Mesenchymal stem cell (in vitro differentiated cells and primary cell): ENCODE measurements around the gene ARMC2.

ENCODE experiments used
- DNase-seq: peaks from one replicate; pipeline ENCODE4 v3.0.0-alpha.2; 2013
- H2AFZ ChIP-seq: one replicate; pipeline ENCODE4 v1.6.1; 2013; ENCODE audit warnings: low read depth, mild to moderate bottlenecking, control low read depth, inconsistent platforms, low read length, moderate library complexity
- H2AK5ac ChIP-seq: 2 replicates; pipeline ENCODE4 v1.6.1; 2013; ENCODE audit warnings: low read length, moderate library complexity, mild to moderate bottlenecking, inconsistent platforms; ENCODE audit not compliant: severe bottlenecking
- H2BK120ac ChIP-seq: one replicate; pipeline ENCODE4 v1.6.1; 2013; ENCODE audit warnings: low read depth, mild to moderate bottlenecking, inconsistent platforms, low read length, moderate library complexity
- H2BK12ac ChIP-seq, 2 experiments: one replicate each; pipeline ENCODE4 v1.6.1; 2013; ENCODE audit warnings: inconsistent platforms in 2 of 2, low read length in 2 of 2, mild to moderate bottlenecking in 2 of 2, moderate library complexity in 2 of 2, control low read depth in 1 of 2
- H2BK15ac ChIP-seq: one replicate; pipeline ENCODE4 v1.6.1; 2013; ENCODE audit warnings: mild to moderate bottlenecking, low read depth, inconsistent platforms; ENCODE audit not compliant: poor library complexity, severe bottlenecking
- H2BK5ac ChIP-seq: 2 replicates; pipeline ENCODE4 v1.6.1; 2013; ENCODE audit warnings: low read depth, mild to moderate bottlenecking, low read length, control low read depth, inconsistent platforms; ENCODE audit not compliant: poor library complexity, severe bottlenecking
- H3K14ac ChIP-seq, 2 experiments: one replicate each; pipeline ENCODE4 v1.6.1; 2013; ENCODE audit warnings: inconsistent platforms in 2 of 2, low read length in 2 of 2, control low read depth in 1 of 2, mild to moderate bottlenecking in 1 of 2, moderate library complexity in 1 of 2
- H3K18ac ChIP-seq, 2 experiments: one replicate each; pipeline ENCODE4 v1.6.1; 2013; ENCODE audit warnings: inconsistent platforms in 2 of 2, low read length in 2 of 2, control low read depth in 1 of 2, low read depth in 1 of 2, mild to moderate bottlenecking in 1 of 2
- H3K23ac ChIP-seq, 2 experiments: one replicate each; pipeline ENCODE4 v1.6.1; 2013; ENCODE audit warnings: inconsistent platforms in 2 of 2, low read length in 2 of 2, mild to moderate bottlenecking in 2 of 2, moderate library complexity in 2 of 2, control low read depth in 1 of 2
- H3K27ac ChIP-seq: 2 replicates; pipeline ENCODE4 v1.5.1; 2013; ENCODE audit warnings: mild to moderate bottlenecking, moderate library complexity, low read length, control low read depth, inconsistent platforms; ENCODE audit not compliant: poor library complexity, severe bottlenecking
- H3K27me3 ChIP-seq, 2 experiments: 2 replicates each; pipeline versions ENCODE4 v1.6.1 to v1.7.0; 2013; ENCODE audit warnings: low read length in 2 of 2, mild to moderate bottlenecking in 2 of 2, moderate library complexity in 2 of 2, control low read depth in 1 of 2, inconsistent platforms in 1 of 2; ENCODE audit not compliant: control insufficient read depth in 1 of 2, insufficient read depth in 1 of 2
- H3K36me3 ChIP-seq, 2 experiments: 2 replicates each; pipeline versions ENCODE4 v1.6.1 to v1.7.0; 2013; ENCODE audit warnings: low read length in 2 of 2, control low read depth in 1 of 2, inconsistent platforms in 1 of 2, low read depth in 1 of 2, mild to moderate bottlenecking in 1 of 2; ENCODE audit not compliant: insufficient read depth in 2 of 2, control insufficient read depth in 1 of 2
- H3K4ac ChIP-seq, 2 experiments: one replicate each; pipeline ENCODE4 v1.6.1; 2013; ENCODE audit warnings: inconsistent platforms in 2 of 2, low read length in 2 of 2, mild to moderate bottlenecking in 2 of 2, moderate library complexity in 2 of 2, control low read depth in 1 of 2, low read depth in 1 of 2
- H3K4me1 ChIP-seq: 2 replicates; pipeline ENCODE4 v1.6.1; 2013; ENCODE audit warnings: low read depth, low read length, control low read depth; ENCODE audit not compliant: control insufficient read depth, insufficient read depth
- H3K4me2 ChIP-seq: 2 replicates; pipeline ENCODE4 v1.6.1; 2013; ENCODE audit warnings: low read length, mild to moderate bottlenecking, inconsistent platforms; ENCODE audit not compliant: poor library complexity, severe bottlenecking
- H3K4me3 ChIP-seq, 2 experiments: 2 replicates each; pipeline versions ENCODE4 v1.5.1 to v1.7.0; 2013; ENCODE audit warnings: low read length in 2 of 2, mild to moderate bottlenecking in 2 of 2, control low read depth in 1 of 2, low read depth in 1 of 2; ENCODE audit not compliant: insufficient read depth in 1 of 2
- H3K79me1 ChIP-seq: replicated peaks from 2 replicates; pipeline ENCODE4 v1.6.1; 2013; ENCODE audit warnings: mild to moderate bottlenecking, control low read depth, low read length, inconsistent platforms; ENCODE audit not compliant: poor library complexity, severe bottlenecking
- H3K9ac ChIP-seq: 2 replicates; pipeline ENCODE4 v1.7.0; 2013; ENCODE audit warnings: mild to moderate bottlenecking, low read length, moderate library complexity
- H3K9me3 ChIP-seq: 2 replicates; pipeline ENCODE4 v1.7.0; 2013; ENCODE audit warnings: mild to moderate bottlenecking, low read length; ENCODE audit not compliant: control insufficient read depth
- H4K8ac ChIP-seq: one replicate; pipeline ENCODE4 v1.6.1; 2013; ENCODE audit warnings: inconsistent platforms, mild to moderate bottlenecking, low read length, moderate library complexity
- H4K91ac ChIP-seq: one replicate; pipeline ENCODE4 v1.6.1; 2013; ENCODE audit warnings: mild to moderate bottlenecking, low read length, inconsistent platforms
- WGBS: methylation state at CpG from one replicate; pipeline ENCODE4 v1.1.7; 2013; ENCODE audit warnings: mixed read lengths; 5-methylcytosine and 5-hydroxymethylcytosine counted together

ARMC2 gene

DNA sequence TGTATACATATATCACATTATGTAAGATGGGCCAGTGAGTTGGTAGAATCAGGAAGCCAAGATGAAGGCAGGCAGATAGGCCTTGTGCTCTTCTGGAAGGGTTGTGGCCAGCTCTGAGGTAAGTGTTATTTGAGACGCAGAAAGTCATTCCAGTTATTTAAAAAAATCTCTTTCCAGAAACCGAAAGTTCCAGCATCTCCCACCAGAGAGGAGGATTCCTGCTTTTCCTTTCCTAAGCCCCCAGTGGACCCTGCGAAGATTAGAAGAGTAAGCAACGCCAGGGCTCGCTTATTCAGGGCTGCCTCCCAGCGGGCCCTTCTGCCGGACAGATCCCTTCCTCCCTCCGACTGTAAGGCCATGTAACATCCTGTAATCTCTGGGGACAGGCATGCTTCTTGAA, 20.4 kb downstream of the ARMC2 start:
- WGBS, result 89% methylated on average over 7 of the region's 8 CpGs
- Histone ChIP-seq H2BK15ac (no peak overlapping the region), H3K36me3 (peaks cover 7 to 11% of the 10 kb centered on the region in 2 experiments)

GRCh38 chr6:108869876-108870275, 21.7 kb downstream of the ARMC2 start:
- no peak overlapping the region for H3K4me3 ChIP-seq
- no peak overlapping the region for H4K91ac ChIP-seq
- H3K27me3 ChIP-seq, result no peaks in the 10 kb centered on the region
- H3K79me1 ChIP-seq, result no peaks in the 10 kb centered on the region
- no peak overlapping the region for H3K9ac ChIP-seq
- H3K27ac ChIP-seq, result no peak overlapping the region
- H3K4me1 ChIP-seq, result peaks cover 2% of the 10 kb centered on the region
- no peak overlapping the region for H2BK12ac ChIP-seq
- no peak overlapping the region for H3K4me2 ChIP-seq
- no peak overlapping the region for H4K8ac ChIP-seq
- H2BK5ac ChIP-seq, result no peak overlapping the region
- no peak overlapping the region for H3K18ac ChIP-seq
- no peaks in the 10 kb centered on the region for H3K9me3 ChIP-seq
- no peak overlapping the region for H3K23ac ChIP-seq
- no peak for DNase-seq
- H2AFZ ChIP-seq, result no peak overlapping the region
- H3K14ac ChIP-seq, result no peak overlapping the region
- H2AK5ac ChIP-seq, result no peak overlapping the region
- peaks cover 7 to 11% of the 10 kb centered on the region in 2 experiments for H3K36me3 ChIP-seq
- H3K4ac ChIP-seq, result no peak overlapping the region
- no peak overlapping the region for H2BK15ac ChIP-seq
- 90% methylated on average over 2 of the region's 2 CpGs for WGBS
- H2BK120ac ChIP-seq, result no peak overlapping the region

More for the DNA sequence above, 20.4 kb downstream of the ARMC2 start:
- Histone ChIP-seq H3K27ac (no peak overlapping the region), H4K8ac (no peak overlapping the region), H2BK120ac (no peak overlapping the region), H3K9ac (peak overlapping the region; percentile 74), H4K91ac (no peak overlapping the region), H3K4me1 (peaks cover 2% of the 10 kb centered on the region), H3K23ac (no peak overlapping the region), H3K4me2 (no peak overlapping the region), H3K4me3 (no peak overlapping the region), H2AFZ (no peak overlapping the region), H3K79me1 (peaks cover 2% of the 10 kb centered on the region), H2BK12ac (no peak overlapping the region), H2BK5ac (no peak overlapping the region), H3K27me3 (no peaks in the 10 kb centered on the region), H3K9me3 (no peaks in the 10 kb centered on the region), H2AK5ac (no peak overlapping the region), H3K18ac (no peak overlapping the region), H3K14ac (no peak overlapping the region), H3K4ac (no peak overlapping the region)
- no peak for DNase-seq

DNA sequence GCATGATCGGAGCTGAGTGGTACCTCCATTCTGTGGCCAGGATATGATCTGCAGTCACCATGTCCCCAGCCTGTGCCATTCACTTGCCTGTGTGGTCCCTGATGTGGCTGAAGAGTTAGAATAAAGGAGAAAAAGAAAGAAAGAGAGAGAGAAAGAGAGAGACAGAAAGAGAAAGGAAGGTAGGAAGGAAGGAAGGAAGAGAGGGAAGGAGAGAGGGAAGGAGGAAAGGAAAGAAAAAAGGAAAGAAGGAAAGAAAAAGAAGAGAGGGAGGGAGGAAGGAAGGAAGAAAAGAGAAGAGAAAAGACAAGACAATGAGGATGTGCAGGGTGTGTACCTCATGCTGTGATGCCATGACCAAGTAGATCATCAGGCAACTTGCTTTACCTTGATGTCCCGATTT, 22.1 kb downstream of the ARMC2 start:
- Histone ChIP-seq H3K9ac (no peak overlapping the region), H3K4me1 (peaks cover 2% of the 10 kb centered on the region), H3K9me3 (no peaks in the 10 kb centered on the region), H3K14ac (no peak overlapping the region), H2BK12ac (no peak overlapping the region), H3K4me2 (no peak overlapping the region), H4K91ac (no peak overlapping the region), H3K18ac (no peak overlapping the region), H2BK120ac (no peak overlapping the region), H3K4ac (no peak overlapping the region), H4K8ac (no peak overlapping the region), H3K23ac (no peak overlapping the region), H2AFZ (no peak overlapping the region), H2AK5ac (no peak overlapping the region), H3K36me3 (peaks cover 7 to 11% of the 10 kb centered on the region in 2 experiments), H3K27me3 (no peaks in the 10 kb centered on the region), H3K27ac (no peak overlapping the region), H2BK5ac (no peak overlapping the region), H2BK15ac (no peak overlapping the region), H3K4me3 (no peak overlapping the region), H3K79me1 (no peaks in the 10 kb centered on the region)
- WGBS, result 98% methylated on average over 1 of the region's 2 CpGs
- DNase-seq, result no peak

DNA sequence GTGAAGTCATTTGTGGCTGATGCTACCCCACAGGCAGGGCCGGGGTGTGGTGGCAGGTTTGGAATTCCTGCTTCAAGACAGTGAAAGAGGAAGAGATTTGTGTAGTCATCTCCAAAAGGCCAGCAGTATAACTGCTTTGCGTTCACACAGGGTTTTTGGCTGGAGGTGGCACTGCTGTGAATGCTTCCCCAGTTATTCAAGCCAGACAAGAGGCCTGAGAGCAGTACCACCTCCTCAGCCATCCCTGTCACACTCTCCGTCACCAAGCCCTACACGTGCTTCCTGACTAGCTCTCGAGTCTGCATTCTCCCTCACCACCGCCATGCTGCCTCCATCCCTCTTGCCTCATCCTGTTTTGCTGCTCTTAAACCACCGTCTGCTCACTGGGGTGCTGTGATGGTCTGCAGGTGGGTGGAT, 23.9 kb downstream of the ARMC2 start:
- Histone ChIP-seq H3K27ac (no peak overlapping the region), H2BK5ac (no peak overlapping the region), H4K91ac (no peak overlapping the region), H3K9me3 (no peaks in the 10 kb centered on the region), H3K4me2 (no peak overlapping the region), H4K8ac (no peak overlapping the region), H3K36me3 (peaks cover 7 to 11% of the 10 kb centered on the region in 2 experiments), H3K4me1 (peaks cover 2% of the 10 kb centered on the region), H2AFZ (no peak overlapping the region), H3K23ac (no peak overlapping the region), H3K14ac (no peak overlapping the region), H3K4ac (no peak overlapping the region), H3K9ac (no peak overlapping the region), H2AK5ac (no peak overlapping the region), H2BK120ac (no peak overlapping the region), H3K79me1 (no peaks in the 10 kb centered on the region), H3K27me3 (no peaks in the 10 kb centered on the region), H3K4me3 (no peak overlapping the region), H2BK12ac (no peak overlapping the region), H3K18ac (no peak overlapping the region), H2BK15ac (no peak overlapping the region)
- no peak for DNase-seq
- WGBS, result 80% methylated on average over 7 of the region's 7 CpGs
